ENCODE data around the gene C6orf118.
A peak's percentile ranks its signal among the peaks of the same experiment; 100 is the strongest.

The C6orf118 gene

GRCh38 chr6:165308926-165309731 is at the start of gene C6orf118:
Gene C6orf118 (minus strand): TSS chr6:165309605. CDS start chr6:165309586, 19 bp downstream.
- peak; percentile 94 for DNase-seq

GRCh38 chr6:165345700-165346099 is 36.3 kb upstream of the C6orf118 start:
- no peak for DNase-seq

GRCh38 chr6:165340532-165340931 is 31.1 kb upstream of the C6orf118 start:
- DNase-seq, result no peak

- no peak for DNase-seq
Measured at GRCh38 chr6:165325609-165326008, 16.2 kb upstream of the C6orf118 start.

GRCh38 chr6:165321555-165322145 is 12.2 kb upstream of the C6orf118 start:
- DNase-seq, result no peak

- no peak for DNase-seq
Measured at GRCh38 chr6:165321150-165321549, 11.7 kb upstream of the C6orf118 start.

GRCh38 chr6:165317723-165318122 is 8.3 kb upstream of the C6orf118 start:
- DNase-seq, result no peak

- no peak for DNase-seq
Measured at GRCh38 chr6:165306955-165307354, 2.5 kb downstream of the C6orf118 start.

- no peak for DNase-seq
Measured at GRCh38 chr6:165301372-165302246, 7.8 kb downstream of the C6orf118 start.

GRCh38 chr6:165300422-165300936 is 8.9 kb downstream of the C6orf118 start:
- no peak for DNase-seq

- DNase-seq, result no peak
Measured at GRCh38 chr6:165298875-165299274, 10.5 kb downstream of the C6orf118 start.

GRCh38 chr6:165298402-165298801 is 11.0 kb downstream of the C6orf118 start:
- no peak for DNase-seq

GRCh38 chr6:165292657-165293056 is 16.7 kb downstream of the C6orf118 start:
- DNase-seq, result no peak

GRCh38 chr6:165274611-165275010 is 34.8 kb downstream of the C6orf118 start:
- no peak for DNase-seq

GRCh38 chr6:165272585-165272984 is 36.8 kb downstream of the C6orf118 start:
- no peak for DNase-seq

- no peak for DNase-seq
Measured at GRCh38 chr6:165268987-165269386, 40.4 kb downstream of the C6orf118 start.

- no peak for DNase-seq
Measured at GRCh38 chr6:165266621-165267020, 42.8 kb downstream of the C6orf118 start.

GRCh38 chr6:165266191-165266590 is 43.2 kb downstream of the C6orf118 start:
- DNase-seq, result no peak

- DNase-seq, result no peak
Measured at GRCh38 chr6:165260462-165260861, 48.9 kb downstream of the C6orf118 start.

GRCh38 chr6:165249808-165250207 is 59.6 kb downstream of the C6orf118 start:
- DNase-seq, result no peak

GRCh38 chr6:165245701-165246100 is 63.7 kb downstream of the C6orf118 start:
- no peak for DNase-seq

- DNase-seq, result peak; percentile 46
Measured at GRCh38 chr6:165245287-165245686, 64.1 kb downstream of the C6orf118 start.

All from retina (tissue), 1 donor.